ENCODE measurements around the gene CTU2.

Gene CTU2

DNA sequence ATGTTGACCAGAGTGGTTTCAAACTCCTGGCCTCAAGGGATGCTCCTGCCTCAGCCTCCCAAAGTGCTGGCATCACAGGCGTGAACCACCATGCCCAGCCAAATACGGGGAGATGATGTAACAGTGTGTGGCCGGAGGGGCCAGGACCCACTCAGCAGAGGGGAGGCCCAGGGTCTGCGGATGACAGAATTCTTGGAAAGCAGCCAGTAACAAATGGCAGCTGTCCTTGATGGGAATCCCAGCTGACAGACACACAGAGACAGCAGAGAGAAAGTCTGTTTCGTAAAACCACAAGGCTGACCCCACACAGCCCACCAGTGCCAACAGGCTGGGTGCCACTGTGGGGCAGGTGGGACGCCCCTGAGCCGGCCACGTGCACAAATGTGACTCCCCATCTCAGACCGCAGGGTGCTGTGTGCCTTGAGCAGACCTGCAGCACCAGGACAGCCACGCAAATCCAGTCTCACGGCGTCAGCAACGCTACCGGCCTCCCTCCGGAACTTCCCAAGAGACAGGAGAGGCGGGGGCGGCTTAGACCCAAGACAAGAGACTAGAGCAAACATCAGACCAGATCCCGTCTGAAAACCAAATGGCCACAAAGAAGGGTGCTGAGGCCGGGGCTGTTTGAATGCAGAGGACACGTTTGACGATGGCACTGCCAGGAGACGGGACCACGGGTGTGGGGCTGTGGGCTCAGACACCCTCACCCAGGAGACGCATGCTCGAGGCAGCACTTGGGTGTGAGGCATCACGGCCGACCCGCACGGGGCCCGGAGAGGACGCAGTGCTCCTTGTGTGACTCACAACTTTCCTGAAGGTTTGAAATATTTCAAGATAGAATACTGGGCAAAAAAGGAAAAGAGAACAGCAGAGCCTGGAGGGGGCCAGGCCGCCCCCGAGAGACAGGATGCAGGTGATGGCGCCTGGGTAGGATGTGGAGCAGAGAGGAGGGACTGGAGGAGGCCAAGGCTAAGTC, 24.6 kb downstream of the CTU2 start:
- no peak for DNase-seq

DNA sequence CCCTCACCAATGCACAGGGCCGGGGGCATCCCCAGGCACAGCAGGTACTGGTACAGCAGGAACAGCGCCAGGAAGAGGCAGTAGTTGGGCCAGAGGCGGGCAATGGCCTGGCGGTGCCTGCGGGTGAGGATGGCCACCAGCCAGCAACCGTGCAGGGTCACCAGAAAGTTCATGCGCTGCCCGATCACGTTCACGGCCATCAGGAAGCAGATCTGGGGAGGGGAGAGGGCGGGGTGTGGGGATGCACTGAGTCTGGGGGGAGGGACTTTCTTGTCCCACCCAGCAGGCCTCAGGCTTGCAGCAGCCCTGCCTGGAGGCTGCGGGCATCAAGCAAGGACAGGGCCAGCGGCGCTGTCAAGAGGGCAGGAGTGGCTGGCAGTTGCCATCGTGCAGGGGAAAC, 25.4 kb downstream of the CTU2 start:
- DNase-seq = no peak

DNA sequence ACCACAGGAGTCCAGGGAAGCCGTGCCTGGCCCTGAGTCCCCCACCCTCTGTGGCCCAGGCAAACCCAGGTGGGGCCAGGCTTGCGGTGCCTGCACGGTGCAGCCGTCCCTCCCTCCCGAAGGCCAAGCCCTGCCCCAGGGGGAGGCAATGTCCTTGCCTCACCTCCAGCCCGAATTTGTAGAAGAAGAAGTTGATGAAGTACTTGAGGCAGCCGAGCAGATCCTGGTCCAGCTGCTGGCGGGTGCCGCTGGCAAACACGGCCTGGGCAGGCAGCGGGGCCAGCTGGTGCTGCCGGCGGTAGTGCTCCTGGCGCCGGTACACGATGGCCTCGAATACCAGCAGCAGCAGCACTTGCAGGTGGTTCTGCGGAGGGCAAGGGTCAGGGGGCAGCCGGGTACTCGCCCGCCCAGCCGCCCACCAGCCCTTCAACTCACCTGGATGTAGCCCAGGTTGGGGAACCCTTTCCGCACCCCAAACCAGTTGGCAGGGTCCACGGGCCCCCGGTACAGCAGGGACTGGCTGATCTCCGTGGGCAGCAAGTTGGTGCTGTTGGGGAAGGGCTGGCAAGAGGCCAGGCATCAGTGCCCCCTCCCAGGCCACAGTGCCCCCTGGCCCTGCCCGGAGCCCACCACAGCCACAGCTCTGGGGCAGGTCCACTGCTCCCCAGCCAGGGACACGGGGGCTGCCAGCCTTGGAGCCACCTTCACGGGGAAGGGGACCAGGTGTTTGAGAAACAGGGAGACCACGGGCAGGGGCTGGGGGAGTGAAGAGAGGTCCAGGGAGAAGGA, 26.1 kb downstream of the CTU2 start:
- DNase-seq = no peak

DNA sequence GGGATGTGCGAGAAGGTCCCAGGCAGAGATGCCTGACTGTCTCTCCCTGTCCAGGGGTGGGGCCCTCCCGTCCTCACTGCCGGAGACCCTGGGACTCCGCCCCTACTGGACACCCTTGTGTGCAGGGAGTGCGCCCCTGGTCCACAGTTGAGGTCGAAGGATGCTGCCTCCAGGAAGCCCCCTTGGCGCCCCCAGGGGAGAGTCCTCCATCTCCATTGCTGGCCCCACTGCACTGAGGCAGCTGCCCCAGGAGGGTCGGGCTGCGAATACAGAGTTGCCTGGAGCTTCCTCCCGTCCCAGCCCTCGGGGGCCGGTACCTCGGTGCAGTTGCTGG, 26.6 kb downstream of the CTU2 start:
- no peak for DNase-seq

DNA sequence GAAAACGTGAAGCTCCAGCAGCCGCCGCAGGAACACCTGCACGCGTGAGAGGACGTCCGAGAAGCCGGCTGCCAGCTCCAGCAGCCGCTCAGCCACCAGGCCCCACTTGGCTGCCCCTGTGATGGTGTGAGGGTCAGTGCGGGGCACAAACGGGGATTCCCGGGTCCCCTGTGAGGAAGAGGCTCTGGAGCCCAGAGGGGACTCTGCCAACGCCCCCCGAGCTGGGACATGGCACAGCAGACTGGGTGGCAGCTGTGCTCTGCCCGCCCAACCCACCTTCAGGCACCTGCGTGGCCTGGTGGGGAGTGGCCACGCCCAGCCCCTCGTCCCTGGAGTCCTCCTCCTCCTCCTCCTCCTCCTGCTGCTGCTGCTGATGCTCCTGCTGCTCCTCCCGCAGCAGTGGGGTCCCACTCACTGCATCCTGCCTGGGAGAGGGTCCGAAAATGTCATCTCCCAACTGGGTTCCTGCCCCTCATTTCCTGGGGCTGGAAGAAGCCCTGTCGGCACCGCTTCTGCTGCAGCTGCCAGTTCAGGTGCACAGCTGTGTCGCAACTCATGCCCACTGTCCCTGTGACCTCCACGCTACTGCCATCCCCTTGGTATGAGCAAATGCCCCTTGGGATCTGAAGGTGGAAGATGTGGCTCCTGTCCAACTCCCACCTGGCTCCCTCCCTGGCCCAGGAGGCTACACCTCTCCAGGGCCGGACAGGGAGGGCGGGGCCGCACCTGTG, 27.5 kb downstream of the CTU2 start:
- no peak for DNase-seq

DNA sequence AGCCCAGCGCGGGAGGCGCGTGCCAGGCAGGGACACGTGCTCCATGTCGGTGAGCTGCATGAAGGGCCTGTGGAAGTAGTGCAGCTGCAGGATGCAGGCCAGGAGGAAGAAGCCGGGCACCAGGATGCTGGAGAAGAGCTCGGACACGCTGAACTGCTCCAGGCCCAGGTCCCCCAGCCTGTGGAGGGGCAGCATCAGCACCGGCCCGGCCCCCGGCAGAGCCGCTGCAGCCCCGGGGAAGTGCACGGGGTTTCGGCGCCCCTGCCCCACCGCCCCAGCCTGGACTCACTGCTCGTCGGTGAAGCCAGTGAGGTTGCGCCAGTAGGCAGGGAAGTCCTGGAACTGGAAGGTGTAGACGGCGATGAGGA, 28.0 kb downstream of the CTU2 start:
- no peak for DNase-seq

DNA sequence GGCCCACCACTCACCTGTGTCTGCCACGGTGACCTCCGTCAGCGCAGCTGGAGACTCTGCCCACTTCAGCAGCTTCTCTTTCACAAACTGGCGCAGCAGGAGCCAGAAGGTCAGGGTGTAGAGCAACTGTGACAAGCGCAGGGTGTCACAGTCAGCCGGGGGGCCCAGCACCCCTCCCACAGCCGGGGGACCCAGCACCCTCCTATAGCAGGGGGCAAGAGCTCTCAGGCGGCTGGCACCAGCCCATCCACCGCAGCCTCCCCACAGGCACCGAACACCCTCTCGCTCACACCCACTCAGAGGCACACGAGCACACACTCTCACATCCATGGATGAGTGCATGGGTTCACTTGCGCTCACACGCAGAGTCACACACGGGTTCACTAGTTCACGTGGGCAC, 28.8 kb downstream of the CTU2 start:
- DNase-seq = no peak

DNA sequence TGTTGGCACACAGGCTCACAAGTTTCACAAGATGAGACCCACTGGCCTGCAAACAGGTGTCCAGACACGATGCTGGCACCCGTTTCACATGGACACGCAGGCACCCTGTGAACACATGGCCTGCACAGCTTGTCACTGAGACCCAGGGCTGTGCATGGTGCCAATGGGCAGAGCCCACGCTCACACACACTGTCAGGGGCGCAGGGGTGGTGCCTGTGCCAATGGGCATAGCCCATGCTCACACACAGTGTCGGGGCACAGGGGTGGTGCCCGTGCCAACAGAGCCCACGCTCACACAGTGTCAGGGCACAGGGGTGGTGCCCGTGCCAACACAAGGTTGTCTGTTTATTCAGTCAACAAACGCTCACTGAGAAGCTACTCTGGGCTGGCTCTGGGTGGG, 29.3 kb downstream of the CTU2 start:
- no peak for DNase-seq

DNA sequence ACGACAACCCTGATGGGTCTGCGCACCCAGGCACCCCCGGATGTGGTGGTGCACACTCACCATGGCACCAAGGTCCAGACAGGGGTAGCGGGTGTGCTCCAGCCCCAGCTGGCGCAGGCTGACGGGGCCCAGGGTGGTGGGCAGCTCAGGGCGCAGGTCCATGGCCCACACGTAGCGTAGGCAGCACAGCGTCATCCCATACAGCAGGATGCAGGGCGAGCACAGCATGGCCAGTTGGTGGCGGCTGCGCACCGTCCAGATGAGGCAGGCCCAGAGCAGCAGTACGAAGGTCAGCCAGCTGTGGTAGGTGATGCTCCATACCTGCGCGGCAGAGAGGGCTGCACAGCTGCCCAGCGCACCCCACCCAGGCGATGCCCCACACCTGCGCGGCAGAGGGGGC, 29.8 kb downstream of the CTU2 start:
- no peak for DNase-seq

DNA sequence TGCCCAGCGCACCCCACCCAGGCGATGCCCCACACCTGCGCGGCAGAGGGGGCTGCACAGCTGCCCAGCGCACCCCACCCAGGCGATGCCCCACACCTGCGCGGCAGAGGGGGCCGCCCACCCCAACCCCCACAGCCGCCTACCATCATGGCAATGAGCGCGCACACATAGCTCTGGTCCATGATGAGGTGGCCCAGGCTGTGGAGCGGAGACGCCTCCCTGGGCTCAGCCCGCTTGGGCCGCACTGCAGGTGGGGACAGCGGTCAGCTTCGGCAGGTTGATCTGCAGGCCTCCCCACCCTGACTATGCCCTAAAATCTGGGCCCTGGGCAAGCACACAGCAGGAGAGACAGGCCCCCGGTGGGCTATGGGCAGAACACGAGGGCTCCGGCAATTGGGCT, 30.2 kb downstream of the CTU2 start:
- DNase-seq = no peak

DNA sequence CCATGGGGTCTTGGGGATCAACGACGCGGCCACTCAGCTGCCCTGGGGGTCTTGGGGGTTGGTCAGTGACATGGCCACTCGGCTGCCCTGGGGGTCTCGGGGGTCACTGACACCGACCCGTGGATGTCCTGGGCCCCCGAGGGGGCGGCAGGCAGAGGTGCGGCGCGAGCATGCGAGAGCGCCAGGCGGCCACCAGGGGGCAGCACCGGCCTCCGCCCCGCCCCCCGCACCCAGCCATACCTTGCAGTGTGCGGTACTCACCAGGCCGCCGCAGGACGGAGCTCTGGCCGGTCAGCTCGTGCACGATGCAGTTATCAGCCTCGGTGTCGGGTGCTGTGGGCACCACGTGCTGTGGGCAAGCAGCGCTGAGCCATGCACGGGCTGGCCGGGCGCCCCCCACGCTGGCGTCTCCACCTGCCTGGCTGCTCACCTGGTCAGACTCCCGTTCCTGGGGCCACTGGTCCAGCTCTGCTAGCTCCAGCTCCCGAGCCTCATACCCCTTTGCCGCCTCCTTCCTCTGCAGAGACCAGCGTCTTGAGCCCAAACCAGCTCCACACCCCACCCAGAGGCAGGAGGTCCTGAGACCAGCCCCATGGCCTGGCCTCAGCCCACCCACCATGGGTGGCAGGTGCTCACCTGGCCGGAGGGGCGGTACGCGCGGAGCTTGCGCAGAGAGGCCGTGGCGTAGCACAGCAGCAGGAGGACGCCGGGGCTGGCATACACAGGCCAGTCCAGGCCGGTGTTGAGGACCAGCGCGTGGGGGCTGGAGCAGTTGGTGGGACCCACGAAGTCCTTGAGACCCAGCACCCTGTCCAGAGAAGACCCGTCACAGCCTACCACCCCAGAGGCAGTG, 31.2 kb downstream of the CTU2 start:
- DNase-seq = peak; percentile 74

DNA sequence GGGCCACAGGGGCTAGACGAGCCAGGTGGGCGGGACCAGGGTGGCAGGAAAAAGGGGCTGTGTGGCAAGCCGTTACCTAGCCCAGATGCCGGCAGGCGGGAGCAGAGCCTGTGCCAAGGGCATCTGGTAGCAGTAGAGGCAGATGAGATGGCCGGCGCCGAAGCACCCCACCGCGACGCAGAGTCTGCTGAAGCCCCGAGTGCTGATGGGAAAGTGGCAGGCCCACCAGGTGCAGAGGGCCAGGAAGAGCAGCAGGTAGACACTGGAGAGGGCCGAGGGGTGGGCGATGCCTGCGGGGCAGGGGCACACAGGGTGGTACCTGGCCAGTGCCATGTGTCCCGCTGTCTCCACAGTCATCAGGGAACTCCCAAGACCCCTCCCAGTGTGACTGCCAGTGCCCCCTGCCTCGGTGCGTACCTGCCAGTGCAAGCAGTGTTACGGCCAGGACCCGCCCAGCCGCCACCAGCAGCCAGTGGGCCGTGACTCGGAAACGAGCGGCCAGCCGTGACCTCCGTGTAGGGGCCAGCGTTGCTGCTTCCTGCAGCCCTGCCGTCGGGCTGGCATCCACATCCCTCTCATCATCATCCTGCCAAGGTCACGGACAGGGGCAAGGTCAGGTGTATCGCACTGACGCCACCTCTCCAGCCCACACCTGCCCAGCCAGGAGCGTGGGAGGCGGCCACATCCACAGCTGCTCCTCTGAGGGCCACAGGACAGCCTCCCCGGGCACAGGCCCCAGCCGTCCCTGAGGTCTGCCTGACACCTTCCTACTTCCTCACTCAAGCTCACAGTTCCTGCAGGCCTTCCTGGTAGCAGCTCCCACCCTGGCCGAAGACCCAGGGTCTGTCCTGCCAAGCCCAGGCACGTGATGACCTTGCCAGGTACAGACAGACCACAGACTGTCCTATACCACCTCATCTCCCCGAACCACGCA, 32.1 kb downstream of the CTU2 start:
- DNase-seq = no peak

DNA sequence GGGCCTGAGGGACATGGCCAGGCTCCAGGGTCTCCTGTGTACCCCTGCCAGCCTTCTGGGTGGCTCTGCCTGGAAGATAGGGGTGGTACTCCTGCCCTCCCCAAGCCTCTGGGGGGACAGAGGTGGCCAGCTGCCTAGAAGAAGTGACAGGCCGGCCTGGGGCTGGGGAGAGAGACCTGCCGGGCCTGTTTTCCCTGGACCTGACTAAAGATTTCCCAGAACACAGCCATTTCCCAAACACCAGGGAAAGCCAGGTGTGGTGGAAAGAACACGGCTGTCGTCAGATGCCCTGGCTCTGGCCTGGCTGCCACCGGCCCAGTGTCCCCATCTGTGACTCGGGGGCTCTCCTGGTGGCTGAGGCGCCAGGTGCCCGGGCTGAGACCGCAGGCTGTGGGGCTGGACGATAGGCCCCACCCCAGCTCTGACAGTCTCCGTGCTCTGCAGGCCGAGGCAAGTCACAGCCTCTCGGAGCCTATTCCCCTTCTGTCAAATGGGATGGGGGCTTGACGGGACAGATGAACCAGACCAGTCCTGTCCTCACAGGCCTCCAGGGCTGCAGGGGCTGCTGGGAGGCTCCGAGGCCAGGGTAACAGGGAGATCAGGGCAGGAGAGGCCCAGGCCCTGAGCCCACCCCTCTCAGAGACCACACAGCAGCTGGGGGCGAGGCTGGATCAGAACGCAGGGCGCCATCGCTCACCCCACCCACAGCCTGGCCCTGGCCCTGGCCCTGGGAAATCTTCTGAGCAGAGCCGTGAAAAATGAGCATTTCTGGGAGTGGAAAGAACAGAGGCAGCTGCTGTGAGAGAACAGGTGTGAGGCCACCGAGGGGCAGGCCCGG, 33.1 kb downstream of the CTU2 start:
- no peak for DNase-seq

DNA sequence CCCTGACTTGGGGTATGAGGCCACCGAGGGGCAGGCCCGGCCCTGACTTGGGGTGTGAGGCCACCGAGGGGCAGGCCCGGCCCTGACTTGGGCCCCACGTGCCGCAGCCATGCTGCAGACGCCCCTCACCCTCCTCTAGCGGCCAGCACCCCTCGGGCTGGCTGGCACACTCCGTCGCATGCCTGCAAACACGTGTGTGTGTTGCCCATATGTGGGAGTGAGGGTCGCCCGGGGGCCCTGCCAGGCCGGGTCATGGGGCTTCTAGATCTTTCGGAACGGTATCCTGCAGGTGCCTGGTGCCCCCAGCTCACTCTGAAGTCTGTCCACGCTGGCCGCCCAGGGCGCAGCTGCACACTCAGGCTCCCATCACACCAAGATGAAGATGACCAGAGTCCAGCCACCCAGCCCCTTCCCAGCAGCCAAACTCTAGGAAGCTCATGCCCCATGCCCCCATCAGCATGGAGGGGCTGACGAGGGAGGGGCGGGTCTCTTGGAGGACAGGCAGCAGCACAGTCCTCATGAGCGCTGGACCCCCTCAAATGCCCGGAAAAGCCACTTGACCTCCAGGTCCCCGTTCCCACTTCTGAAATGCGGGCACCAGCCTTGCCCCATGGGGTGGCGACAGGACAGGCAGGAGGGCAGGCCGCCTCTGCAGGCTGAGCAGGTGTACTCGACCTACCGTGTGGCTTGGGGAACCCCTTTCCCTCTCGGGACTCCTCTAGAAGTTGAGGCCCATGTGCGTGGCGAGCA, 33.8 kb downstream of the CTU2 start:
- no peak for DNase-seq

DNA sequence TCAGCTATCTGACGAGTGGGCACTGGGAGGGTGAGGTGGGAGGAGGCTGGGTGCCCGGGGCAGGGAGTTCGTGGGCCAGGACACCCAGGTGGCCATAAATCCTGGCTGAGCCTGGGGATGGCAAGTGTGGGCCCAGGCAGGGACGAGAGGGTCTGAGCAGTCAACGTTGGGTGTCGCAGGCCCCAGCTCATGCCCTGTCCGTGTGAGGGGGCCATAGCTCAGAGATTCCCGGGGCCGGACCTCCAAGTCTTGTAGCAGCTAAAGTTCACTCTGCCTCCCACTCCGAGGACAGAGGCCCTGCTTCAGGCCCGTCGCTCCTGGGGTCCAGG, 34.4 kb downstream of the CTU2 start:
- DNase-seq = no peak

DNA sequence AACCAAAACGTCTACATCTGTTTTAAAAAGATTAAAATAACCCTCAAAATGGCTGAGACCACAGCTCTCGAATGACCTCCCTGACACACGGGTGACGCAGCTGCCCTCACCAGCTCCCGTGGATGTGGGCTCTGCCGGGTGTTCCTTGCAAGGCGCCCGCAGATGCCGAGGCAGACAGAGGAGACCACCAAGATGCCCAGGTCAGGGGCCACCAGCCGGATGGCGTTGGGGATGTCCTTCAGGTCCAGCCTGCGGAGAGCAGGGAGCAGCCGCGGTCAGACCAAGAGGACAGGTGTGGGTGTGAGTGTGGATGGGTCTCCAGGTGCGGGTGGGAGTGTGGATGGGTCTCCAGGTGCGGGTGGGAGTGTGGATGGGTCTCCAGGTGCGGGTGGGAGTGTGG, 35.1 kb downstream of the CTU2 start:
- DNase-seq = no peak

DNA sequence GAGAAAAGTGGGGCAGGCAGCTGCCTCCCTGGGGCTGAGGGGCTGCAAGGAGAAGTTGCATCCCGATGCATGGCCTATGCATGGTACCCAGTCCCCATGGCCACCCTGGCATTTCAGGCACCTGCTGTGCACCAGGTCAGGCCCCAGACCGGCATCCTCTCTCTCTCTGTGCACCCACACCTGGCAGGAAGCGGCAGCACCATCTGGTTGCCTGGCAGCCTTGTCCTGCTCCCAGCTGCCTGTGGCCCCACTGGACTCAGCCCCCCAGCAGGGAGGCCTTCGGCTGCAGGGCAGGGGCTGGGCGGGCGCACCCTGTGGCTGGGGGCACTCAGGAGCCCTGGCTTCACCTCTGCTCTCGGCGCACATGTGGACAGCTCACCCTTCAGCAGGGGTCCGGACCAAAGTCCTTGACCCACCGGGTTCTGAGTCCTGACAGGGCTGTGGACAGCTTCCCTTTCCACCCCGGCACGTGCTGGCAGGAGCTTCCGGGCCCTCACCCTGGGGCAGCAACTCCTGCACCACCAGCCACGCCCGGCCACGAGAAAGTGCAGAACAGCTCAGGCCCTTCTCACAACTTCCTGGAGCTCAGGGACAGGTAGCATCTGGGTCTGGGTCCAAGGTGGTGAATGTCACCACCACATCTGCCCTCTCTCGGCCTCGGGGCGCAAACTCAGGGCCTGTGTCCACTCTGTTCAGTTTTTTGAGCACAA, 36.7 kb downstream of the CTU2 start:
- DNase-seq = no peak

DNA sequence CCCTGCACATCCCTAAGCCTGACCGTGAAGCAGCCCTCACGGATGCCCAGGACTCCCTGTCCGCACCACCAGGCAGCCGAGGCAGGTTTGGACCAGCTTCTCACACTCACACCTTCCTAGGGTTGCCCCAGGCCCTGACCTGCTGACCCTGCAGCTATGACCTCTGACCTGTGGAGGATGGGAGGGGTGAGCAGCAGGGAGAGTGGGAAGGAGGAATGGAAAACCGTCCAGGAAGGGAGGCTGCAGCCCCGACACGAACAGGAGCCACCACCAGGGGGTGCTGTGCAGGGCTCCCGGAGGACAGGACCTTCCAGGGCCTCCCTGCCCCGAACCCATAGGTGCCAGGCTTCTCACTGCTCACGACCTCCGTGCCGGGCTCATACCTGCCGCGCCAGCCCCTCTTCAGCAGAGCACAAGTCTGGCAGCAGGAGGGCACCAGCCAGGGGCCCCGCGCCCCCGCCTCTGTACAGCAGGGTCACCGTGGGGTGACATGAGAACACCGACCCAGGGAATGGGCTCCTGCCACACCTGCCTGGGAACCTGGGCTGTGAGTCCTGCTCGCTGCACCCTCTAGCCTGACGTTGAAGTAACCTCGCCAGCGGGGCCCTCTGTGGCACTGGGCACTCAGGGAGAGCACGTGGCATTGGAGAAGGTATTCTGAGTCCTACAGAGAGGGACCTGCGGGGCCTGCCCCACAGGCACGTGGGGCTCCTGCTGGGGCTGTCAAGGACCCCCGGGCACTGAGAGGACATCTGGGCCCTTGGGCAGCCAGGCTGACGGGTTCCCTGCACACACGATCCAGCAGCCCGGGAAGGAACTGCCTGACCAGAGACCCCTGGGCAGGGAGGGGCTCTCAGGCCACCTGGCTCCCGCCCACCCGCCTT, 37.6 kb downstream of the CTU2 start:
- DNase-seq = peak; percentile 68

Data from right kidney (tissue), 1 donor.